IPS-11a (cell line): ENCODE data around the gene DGCR8.
"Not testable (repeated sequence)": the region's sequence is repeated elsewhere in the genome, so short reads cannot be mapped to it uniquely, and the experiment has no call there.

ENCODE experiments used
- H3K4me3 ChIP-seq: one replicate; pipeline ENCODE4 v1.5.1; 2013; ENCODE audit warnings: low read depth, low read length, control low read depth

DGCR8 gene

GRCh38 chr22:20149257-20150250 is 69.5 kb downstream of the DGCR8 start:
- no peak overlapping the region for H3K4me3 ChIP-seq

DNA sequence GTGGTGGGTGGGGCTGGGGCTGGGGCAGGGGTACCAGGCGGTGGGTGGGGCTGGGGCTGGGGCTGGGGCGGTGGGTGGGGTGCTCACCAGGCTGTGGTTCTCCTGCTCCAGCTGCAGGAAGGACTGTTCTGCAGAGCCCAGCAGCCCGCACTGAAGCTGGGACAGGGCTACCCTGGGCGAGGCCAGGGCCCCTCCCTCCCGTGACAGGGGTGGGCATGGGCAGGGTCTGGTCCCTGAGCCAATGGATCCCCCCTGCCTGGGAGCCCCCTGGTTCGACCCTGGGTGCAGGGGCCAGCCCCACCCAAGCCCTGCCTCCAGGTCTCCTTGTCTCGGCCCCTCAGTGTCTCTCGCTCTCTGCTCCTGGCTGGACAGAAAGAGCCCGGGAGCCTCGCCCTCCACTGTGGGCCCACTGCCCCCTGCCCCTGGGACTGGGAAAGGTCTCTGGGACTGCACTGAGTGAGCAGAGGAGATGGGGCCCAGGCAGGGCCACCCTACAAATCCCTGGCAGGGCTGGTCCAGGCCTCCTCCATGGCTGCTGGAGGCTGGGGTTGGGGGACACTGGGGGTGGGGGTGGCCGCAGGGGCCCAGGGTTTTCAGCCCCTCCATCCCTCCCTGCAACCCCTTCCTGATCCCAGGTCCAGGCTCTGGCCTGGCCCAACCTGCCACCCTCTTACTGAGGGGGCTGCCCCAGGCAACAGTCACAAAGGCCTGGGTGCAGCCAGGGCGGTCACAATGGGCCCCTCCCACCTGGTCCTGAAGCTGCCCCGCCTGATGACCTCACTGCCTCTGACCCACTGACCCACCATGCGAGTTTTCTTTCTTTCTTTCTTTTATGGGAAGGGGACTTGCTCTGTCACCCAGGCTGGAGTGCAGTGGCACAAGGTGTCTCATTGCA is 70.6 kb downstream of the DGCR8 start, which contains the start of gene CCDC188:
TSS of gene CCDC188 (minus strand) at position 675 of the 895 bp plus-strand sequence. CDS start at position 606, 69 bp downstream.
- H3K4me3 ChIP-seq = no peak within 1 kb of the TSS

- no peak overlapping the region for H3K4me3 ChIP-seq
Measured at GRCh38 chr22:20151276-20151588, 71.2 kb downstream of the DGCR8 start.

- no peak overlapping the region for H3K4me3 ChIP-seq
Measured at GRCh38 chr22:20152464-20152890, 72.4 kb downstream of the DGCR8 start.

GRCh38 chr22:20153945-20154344 is 73.9 kb downstream of the DGCR8 start:
- no peak overlapping the region for H3K4me3 ChIP-seq

DNA sequence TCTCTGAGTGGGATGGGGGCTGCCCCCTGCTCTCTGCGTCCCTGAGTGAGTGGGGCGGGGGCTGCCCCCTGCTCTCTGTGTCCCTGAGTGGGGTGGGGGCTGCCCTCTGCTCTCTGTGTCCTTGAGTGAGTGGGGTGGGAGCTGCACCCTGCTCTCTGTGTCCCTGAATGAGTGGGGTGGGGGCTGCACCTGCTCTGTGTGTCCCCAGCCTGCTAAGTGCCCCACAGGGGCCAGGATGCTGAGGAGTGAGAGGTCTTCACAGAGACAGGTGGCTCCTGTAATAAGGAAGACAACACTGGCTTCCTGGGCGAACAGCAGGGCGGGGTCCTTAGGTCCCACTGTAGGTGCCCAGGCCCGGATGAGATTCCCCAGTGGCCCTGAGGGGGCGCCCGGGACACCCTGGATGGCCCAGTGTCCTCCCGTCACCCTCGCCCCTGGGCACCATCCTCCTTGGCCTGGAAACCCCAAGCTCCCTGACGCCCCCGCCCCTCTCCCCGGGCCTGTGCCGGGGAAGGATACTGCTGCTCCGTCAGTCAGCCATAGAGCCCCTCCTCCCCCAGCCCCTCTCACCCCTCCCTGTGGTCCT is 74.7 kb downstream of the DGCR8 start:
- H3K4me3 ChIP-seq = no peak overlapping the region

- no peak overlapping the region for H3K4me3 ChIP-seq
Measured at GRCh38 chr22:20155330-20156041, 75.4 kb downstream of the DGCR8 start.

GRCh38 chr22:20156042-20156389 is 76.0 kb downstream of the DGCR8 start:
- H3K4me3 ChIP-seq = no peak overlapping the region

DNA sequence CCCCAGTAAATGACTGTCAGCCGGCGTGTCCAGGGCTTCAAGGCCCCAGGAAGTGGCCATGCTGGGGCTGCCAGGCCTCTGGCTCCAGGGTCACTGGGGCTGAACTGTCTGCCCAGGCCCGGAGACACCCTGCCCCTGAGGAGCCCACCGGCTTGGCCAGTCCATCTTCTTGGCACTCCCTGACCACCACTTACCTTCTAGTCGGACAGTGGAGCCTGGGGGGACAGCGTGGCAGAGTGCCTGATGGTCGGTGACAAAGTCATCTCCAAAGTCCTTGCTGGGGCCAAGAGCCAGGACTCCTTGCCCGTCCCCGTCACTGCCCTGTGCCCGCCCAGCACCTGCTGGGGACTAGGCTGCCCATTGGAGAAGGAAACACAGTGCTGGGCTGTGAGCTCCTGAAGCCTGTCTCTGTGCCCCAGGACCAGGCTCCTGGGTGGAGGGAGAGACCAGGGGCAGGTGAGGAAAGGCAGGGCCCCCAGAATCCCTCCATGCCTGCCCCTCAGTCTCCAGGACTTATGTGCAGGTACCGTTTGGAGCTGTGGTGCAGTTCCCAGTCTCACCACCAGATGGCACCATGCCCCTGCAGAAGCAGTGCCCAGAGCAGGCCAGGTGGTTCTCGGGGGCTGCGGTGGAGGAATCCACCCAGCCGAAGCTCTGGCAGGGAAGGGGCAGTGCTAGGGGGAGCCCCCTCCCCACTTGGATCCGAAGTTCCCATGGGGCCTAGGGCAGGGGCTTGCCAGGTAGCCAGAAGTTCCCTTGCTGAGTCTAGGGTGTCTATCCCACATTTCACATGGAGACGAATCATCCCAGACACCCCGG is 76.8 kb downstream of the DGCR8 start:
- no peak overlapping the region for H3K4me3 ChIP-seq

- no peak overlapping the region for H3K4me3 ChIP-seq
Measured at GRCh38 chr22:20157430-20158183, 77.6 kb downstream of the DGCR8 start.

- H3K4me3 ChIP-seq = no peak overlapping the region
Measured at GRCh38 chr22:20158391-20159036, 78.5 kb downstream of the DGCR8 start.

DNA sequence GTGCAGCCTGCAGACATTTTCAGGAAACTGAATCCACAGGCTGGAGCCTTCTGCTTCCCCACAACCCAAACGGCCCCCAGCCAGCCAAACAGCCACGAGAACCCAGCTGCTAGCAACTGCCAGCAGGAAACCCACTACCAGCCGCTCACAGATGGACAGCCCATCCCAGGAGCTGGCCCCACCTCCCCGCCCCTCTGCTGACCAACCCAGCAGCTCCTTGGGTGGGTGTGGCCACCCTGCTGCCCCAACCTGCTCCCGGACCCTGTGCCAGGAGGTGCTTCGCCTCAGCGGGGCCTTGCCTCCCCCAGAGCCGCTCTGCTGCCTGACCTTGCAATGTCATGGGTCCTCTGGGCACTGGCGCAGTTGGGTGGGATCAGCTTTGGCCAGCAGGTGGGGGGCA is 79.0 kb downstream of the DGCR8 start:
- no peak overlapping the region for H3K4me3 ChIP-seq

DNA sequence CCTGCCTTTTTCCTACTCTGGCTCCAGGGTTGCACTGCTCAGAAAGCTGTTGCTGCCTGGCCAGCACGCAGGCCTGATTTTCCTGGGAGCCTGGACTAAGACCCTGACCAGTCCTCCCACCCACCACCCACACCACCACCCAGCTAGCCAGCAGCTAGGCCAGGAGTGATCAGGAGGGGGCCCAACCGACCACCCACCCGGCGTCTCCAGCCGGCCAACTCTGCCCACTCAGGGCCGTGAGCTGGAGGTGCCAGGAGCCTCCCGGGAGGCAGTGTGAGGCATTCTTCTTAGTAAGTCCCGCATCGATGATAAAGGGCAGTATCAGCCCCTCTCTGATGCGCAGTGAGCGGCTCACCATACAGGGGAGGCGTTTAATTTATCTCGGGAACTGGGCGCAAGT is 79.5 kb downstream of the DGCR8 start:
- H3K4me3 ChIP-seq = not testable (repeated sequence)

DNA sequence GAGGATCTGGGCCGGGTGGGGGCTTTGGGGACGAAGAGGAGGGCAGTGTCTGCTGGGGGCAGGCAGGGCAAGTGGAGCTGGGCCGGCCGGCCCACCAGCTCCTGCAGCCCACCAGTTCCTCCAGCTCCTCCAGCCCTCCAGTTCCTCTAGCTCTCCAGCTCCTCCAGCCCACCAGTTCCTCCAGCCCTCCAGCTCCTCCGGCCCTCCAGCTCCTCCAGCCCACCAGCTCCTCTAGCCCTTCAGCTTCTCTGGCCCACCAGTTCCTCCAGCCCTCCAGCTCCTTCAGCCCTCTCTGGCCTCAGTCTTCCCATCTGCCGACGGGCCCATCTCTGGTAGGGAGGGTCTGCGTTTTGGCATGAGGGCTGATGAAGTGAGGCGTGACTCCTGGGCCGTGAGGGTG is 80.0 kb downstream of the DGCR8 start:
- H3K4me3 ChIP-seq = no peak overlapping the region
